PFSK-1 (cell line): ENCODE measurements around the gene NFIA.

Experiments
- FOXP2 ChIP-seq: optimal IDR thresholded peaks from 2 replicates; pipeline ENCODE3; 2011; ENCODE audit warnings: borderline replicate concordance, control low read depth, inconsistent platforms; ENCODE audit not compliant: insufficient read depth; ENCODE audit errors: extremely low read length, extremely low read depth
- POLR2AphosphoS5 ChIP-seq: IDR thresholded peaks from 2 replicates; pipeline ENCODE4 v1.6.1; 2012; ENCODE audit warnings: low read depth, mild to moderate bottlenecking, control low read depth, low read length, moderate library complexity
- SIN3A ChIP-seq: IDR thresholded peaks from 2 replicates; pipeline ENCODE4 v1.6.1; 2012; ENCODE audit warnings: mild to moderate bottlenecking, low read length, moderate library complexity, borderline replicate concordance; ENCODE audit not compliant: insufficient read depth
- TAF1 ChIP-seq: IDR thresholded peaks from 2 replicates; pipeline ENCODE4 v1.6.1; 2012; ENCODE audit warnings: low read length, control low read depth, borderline replicate concordance; ENCODE audit not compliant: insufficient read depth
- TF ChIP-seq, protein P1 (sequence below), 2 experiments: IDR thresholded peaks; 2 replicates each; pipeline versions ENCODE4 v1.6.1 to v1.8.0; 2011 to 2012; ENCODE audit warnings: low read depth in 2 of 2, low read length in 2 of 2, control low read depth in 1 of 2, inconsistent platforms in 1 of 2, mild to moderate bottlenecking in 1 of 2, moderate library complexity in 1 of 2; ENCODE audit not compliant: insufficient read depth in 1 of 2

NFIA gene

DNA sequence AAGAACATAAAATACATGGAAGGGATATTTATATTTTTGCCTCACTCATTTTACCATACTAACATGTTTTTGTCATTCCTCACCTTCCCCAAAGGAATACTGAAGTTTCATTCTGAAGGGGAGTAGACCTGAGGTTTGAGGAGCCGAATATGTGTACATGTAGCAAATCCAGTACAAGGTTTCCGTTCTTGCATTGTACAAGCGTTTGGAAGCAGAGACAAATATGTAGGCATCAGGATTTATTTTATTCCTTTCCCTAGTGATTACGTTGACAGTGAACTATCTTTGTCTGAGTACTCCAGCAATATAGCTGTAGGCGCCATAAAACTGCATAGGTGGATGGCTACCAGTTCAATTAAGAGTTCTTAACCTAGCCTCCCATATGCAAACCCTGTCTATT, 191.5 kb downstream of the NFIA start:
- TF ChIP-seq POLR2AphosphoS5 (no peak), FOXP2 (no peak), TAF1 (no peak)
- TF ChIP-seq, protein P1, sequence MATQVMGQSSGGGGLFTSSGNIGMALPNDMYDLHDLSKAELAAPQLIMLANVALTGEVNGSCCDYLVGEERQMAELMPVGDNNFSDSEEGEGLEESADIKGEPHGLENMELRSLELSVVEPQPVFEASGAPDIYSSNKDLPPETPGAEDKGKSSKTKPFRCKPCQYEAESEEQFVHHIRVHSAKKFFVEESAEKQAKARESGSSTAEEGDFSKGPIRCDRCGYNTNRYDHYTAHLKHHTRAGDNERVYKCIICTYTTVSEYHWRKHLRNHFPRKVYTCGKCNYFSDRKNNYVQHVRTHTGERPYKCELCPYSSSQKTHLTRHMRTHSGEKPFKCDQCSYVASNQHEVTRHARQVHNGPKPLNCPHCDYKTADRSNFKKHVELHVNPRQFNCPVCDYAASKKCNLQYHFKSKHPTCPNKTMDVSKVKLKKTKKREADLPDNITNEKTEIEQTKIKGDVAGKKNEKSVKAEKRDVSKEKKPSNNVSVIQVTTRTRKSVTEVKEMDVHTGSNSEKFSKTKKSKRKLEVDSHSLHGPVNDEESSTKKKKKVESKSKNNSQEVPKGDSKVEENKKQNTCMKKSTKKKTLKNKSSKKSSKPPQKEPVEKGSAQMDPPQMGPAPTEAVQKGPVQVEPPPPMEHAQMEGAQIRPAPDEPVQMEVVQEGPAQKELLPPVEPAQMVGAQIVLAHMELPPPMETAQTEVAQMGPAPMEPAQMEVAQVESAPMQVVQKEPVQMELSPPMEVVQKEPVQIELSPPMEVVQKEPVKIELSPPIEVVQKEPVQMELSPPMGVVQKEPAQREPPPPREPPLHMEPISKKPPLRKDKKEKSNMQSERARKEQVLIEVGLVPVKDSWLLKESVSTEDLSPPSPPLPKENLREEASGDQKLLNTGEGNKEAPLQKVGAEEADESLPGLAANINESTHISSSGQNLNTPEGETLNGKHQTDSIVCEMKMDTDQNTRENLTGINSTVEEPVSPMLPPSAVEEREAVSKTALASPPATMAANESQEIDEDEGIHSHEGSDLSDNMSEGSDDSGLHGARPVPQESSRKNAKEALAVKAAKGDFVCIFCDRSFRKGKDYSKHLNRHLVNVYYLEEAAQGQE (IDR thresholded peaks at IDR 0.05; ENCODE audit: insufficient read depth in 1 of 2, low read depth in 2 of 2, low read length in 2 of 2) = no peak

DNA sequence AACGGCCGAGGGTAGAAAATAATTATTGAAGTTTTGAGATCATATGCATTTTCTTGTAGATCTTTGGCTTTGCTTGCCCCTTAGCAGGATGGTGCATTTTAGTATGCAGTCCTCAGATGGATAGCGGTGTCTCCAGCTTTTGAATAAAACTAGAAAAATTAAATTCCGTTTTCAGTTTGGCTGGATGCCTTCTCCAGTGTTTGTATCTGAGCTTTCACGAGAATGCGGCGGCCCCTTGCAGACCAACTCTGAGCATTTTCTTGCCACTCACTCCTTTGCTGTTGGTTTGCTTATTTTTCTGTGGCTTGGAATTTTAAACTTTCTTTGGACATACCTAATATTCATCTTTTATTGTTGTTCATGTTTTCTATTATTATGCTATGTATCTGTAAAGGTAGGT, 192.6 kb downstream of the NFIA start:
- TF ChIP-seq POLR2AphosphoS5 (no peak), TAF1 (no peak), SIN3A (no peak), FOXP2 (no peak)
- TF ChIP-seq, protein P1 (IDR thresholded peaks at IDR 0.05; ENCODE audit: insufficient read depth in 1 of 2, low read depth in 2 of 2, low read length in 2 of 2) = no peak

DNA sequence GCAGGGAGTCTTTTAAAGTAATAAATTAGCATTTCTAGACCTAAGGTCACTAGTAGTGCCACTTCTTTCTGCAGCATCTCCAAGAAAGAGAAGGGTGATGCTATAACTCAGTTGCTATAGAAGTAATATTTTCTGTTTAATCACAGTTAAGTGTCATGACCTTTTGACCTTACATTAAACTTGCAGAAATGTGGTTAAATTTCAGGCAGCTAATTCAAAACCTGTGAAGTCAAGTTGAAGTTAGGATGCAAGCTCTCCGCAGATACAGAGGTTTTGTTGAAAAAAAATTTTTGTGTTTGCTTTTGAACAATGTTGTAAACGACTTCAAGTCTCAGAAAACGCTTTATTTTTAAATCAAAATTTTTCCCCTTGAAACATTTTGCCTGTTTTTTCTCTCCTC, 193.9 kb downstream of the NFIA start:
- TF ChIP-seq SIN3A (no peak), POLR2AphosphoS5 (no peak), TAF1 (no peak), FOXP2 (no peak)
- TF ChIP-seq, protein P1 (IDR thresholded peaks at IDR 0.05; ENCODE audit: insufficient read depth in 1 of 2, low read depth in 2 of 2, low read length in 2 of 2) = no peak

DNA sequence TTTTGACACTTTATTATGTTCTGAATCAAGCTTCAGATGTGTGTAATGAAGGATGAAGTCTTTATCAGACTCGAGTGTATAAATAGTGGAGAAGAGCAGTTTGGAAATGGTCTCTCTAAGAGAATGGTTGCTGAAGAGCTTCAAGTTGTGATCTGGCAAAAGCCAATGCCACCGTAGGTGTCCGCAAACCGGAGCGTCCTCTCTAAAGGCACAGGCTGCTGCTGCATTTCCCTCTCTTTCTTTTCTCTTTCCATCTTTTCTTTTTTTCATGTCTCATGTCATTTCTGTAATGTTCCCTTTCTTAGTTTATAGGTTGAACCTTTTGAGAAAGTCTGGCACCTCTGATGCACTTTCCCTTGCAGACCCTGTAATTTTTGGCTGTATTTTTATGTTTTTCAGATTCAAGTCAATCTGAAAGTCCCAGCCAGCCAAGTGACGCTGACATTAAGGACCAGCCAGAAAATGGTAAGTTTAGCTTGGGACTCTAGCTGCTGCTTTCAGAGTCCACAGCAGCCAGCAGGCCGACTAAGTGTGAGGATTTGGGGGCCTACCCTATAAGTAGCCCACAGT, 194.8 kb downstream of the NFIA start:
- TF ChIP-seq, protein P1 (IDR thresholded peaks at IDR 0.05; ENCODE audit: insufficient read depth in 1 of 2, low read depth in 2 of 2, low read length in 2 of 2) = no peak
- TF ChIP-seq FOXP2 = no peak
- TF ChIP-seq SIN3A = no peak
- TF ChIP-seq TAF1 = no peak
- TF ChIP-seq POLR2AphosphoS5 = no peak

DNA sequence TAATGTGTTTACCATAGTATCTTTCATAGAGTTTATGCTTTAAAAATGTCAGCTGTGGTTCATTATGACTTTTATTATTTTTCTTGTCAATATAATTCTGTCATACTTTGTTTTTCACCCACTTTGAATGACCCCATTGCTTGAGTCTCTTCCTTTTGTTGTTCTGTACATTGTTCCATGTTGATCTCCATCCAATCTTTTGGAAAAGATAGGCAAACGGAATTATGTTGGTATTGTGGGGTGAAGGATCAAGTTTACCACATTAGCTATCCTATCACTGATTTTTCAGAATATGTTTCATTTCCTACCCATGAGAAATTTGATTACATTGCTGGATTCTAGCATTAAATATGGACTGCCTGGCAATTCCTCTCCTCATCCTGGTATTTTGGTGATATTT, 196.6 kb downstream of the NFIA start:
- TF ChIP-seq SIN3A (no peak), TAF1 (no peak), POLR2AphosphoS5 (no peak), FOXP2 (no peak)
- TF ChIP-seq, protein P1 (IDR thresholded peaks at IDR 0.05; ENCODE audit: insufficient read depth in 1 of 2, low read depth in 2 of 2, low read length in 2 of 2) = no peak
